Inflammatory macrophage treated with lipopolysaccharide for 4 hours (primary cell): ENCODE data around the gene DROSHA.

Experiments
- DNase-seq: peaks from one replicate; pipeline ENCODE4 v3.0.0-alpha.2; 2020

Gene DROSHA

DNA sequence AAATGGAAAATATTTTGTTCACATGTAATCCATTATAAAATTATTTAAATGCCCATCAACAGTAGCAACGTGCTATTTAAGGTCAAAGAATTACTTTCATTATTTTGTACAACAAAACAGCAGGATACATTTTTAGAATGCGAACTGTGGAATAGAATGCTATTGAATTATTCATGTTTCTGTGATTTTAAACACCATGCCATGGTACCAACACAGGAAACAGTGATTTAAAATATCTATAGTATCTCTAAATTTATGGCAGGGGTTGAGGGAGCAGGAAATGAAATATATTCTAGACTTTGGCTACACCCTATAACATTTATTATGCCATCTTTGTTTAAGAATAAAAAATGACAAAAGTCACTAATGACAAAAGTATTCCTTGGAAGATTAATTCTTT lies 62.4 kb downstream of the DROSHA start:
- DNase-seq, result no peak

DNA sequence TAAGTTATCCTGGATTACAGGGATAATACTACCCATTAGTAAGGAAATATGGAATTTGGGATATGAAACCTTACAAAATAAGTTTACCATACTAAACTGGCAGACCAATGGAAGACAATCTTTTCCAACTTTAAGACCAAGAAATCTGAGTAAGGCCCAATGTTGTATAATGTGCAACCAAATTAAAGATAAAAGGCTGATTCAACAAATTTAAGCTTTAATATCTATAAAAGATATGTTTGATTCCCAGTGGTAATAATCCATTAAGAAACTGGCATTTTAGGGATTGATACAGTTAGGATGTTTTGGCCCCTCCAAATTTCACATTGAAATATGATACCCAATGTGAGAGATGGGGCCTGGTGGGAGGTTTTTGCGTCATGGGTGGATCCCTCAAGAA lies 66.6 kb downstream of the DROSHA start:
- no peak for DNase-seq

DNA sequence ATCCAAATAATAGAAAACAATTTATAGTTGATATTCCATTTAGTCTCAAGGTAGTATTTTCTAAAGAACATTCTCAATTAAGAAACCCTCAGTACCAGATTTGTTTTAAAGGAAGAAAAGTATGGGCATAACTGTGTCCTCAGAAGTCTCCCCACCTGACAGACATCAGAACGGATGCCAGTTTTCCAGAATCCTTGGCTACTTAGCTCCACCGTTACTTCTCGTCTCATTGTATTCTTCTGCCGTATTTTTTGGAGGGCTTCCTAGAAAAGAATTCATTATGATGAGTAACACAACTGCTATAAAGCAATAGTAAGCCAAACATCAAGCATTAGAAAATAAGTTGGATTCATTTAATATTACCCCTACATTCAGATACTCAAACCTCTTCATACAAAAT lies 67.8 kb downstream of the DROSHA start:
- no peak for DNase-seq

DNA sequence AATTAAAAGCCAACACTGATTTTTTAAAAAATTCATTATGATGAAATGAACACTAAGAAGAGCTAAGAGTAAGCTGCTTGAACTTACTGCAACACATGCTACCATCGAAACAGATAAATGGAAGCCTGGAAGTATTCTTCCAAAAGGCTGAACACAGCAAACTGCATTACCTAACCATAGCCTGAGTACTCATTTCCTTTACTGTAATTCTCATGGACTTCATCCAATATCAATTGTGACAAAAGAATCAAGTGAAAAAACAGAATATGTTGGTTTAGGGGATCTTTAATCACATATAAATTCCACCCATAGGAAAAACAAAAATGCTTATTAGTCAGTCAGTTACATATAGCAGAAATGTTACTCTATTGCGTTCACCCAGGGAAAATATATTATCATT lies 68.5 kb downstream of the DROSHA start:
- no peak for DNase-seq

DNA sequence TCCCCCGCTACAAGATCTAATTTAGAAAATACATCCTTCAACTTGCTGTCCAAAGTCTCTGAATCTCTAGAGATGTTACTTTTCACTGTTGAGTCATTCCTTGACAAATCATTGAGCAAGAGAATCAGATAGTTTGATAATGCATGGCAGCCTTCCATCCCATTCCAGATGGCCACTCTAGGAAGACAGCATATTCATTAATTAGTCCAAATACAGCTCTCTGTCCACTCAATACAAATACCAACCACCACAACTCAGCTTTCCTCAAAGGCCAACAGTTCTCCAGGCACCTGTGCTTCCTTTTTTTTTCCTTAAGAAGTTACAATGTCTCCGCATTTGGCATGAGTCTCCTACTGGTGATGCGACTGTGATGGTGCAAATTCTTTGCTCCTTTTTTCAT lies 72.3 kb downstream of the DROSHA start:
- DNase-seq, result no peak

GRCh38 chr5:31455172-31455571 lies 76.7 kb downstream of the DROSHA start:
- DNase-seq, result no peak

DNA sequence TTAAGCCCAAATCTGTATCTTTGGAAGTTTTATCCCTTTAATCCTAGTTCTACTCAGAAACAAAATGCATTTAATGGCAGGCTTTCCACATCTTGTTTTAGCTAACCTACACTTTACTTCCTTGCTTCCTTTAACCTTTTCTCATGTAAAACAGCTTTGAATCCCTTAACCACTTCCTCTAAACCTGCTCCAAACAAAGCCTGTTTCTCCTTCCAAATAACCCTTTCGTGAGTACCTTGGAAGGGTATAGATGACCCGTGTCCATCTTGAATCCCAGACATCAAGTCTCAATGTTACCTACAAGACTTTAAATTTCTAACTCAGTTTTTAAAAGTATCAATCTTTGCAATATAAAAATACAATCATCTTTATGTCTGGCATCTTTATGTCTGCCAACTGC lies 78.4 kb downstream of the DROSHA start:
- DNase-seq, result no peak

DNA sequence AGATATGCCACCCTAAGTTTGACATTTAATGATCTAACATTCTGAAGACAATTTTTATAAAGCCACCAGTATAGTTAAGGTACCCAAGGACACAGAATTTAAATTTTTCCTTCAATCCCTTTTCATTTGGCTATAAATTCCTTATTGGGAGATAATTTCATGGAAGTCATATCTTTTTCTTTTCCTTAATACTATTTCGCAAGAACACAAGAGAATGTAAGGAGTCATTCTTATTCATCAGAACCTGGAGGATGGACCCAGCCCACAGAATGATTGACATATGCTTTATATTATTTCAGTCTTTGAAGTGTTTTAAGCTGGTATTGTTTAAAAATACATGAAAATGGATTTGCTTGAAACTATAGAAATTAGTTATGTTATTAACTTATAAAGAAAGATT lies 79.6 kb downstream of the DROSHA start:
- no peak for DNase-seq

- no peak for DNase-seq
These were observed 81.9 kb downstream of the DROSHA start for GRCh38 chr5:31449962-31450361.

DNA sequence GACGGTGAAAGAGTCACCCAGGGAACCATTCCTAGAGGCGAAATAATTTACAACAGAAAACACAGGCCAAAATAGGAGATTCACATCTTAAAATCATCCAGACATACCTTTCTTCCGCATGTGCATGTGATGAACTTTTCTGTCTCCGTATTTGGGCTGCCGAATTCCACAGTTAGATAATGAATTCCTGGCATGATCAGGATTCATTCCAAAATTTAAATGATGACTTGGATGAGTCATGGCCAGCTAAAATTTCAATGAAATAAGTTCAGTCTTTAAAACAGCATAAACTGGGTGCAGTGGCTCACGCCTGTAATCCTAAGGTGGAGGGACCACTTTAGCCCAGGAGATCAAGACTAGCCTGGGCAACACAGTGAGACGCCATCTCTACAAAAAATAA lies 82.7 kb downstream of the DROSHA start:
- no peak for DNase-seq

- DNase-seq, result no peak
These were observed 86.8 kb downstream of the DROSHA start for GRCh38 chr5:31445041-31445600.

GRCh38 chr5:31443572-31443971 lies 88.3 kb downstream of the DROSHA start:
- DNase-seq, result no peak

- no peak for DNase-seq
These were observed 89.7 kb downstream of the DROSHA start for GRCh38 chr5:31442058-31442745.

DNA sequence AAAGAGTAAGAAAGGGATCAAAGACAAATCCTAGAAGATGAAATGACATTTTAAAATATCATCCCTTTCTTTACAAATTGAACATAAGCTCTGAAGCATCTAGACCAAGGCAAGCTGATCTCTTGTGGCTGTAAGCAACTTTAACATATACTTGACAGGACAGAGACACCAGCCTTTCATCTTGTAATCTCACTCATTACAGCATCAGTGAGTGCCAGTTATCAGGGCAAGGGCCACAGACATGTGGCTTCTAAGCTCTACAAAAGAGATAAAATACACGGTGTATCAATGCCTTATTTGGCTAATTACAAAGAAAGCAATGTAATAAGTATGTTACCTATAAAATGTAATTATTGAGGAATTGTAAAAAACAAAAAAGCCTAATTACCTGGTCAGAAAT lies 95.0 kb downstream of the DROSHA start:
- DNase-seq, result no peak

DNA sequence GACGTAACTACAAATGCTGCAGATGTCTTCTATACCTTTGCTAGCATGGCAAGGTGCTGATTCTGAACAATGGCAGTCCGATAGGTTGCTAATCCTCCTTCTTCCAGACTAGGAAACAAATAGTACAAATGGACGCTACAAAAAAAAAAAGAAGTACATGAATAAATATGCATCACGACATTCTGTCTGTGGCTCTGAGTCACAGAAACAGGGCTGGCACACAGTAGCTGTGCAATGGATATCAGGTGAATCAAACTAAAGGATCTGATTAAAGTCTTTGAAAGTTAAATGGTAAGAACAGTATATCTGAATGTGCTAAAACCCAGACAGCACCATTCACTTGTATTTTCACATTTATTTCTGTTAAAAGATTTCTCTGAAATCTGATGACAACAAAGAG lies 96.2 kb downstream of the DROSHA start:
- DNase-seq, result no peak

DNA sequence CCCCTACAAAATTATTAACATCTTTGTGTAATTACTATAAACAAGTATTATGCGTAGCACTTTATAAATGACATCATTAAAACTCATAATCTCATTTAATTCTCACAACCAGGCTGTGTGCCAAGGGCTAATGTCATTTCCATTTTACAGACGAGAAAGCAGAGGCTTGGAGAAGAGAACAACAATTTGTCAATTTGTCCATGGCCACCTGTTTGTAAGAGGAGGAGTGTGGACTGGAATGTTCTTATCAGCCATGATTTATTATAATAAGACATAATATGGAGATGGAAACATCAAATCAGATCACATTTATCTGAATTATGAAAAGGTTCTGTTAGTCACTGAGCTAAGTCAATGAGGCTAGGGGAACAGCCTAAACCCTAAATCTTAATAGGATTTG lies 97.0 kb downstream of the DROSHA start:
- no peak for DNase-seq

DNA sequence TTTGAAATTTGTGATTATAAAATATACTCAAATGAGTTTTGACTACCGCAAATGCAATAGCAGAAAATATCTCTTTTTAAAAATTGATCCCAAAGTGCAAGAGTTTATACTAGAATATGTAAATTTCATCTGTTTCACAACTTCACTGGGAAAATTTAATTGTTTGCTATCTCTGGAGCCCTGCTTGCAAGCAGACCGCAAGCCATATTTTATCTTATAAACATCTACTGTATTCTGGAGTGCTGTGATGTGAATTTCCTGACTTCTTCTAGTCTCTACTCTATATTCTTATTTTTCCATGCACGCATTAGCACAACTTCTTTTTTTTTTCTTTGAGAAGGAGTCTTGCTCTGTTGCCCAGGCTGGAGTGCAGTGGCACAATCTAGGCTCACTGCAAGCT lies 98.7 kb downstream of the DROSHA start:
- DNase-seq, result no peak

DNA sequence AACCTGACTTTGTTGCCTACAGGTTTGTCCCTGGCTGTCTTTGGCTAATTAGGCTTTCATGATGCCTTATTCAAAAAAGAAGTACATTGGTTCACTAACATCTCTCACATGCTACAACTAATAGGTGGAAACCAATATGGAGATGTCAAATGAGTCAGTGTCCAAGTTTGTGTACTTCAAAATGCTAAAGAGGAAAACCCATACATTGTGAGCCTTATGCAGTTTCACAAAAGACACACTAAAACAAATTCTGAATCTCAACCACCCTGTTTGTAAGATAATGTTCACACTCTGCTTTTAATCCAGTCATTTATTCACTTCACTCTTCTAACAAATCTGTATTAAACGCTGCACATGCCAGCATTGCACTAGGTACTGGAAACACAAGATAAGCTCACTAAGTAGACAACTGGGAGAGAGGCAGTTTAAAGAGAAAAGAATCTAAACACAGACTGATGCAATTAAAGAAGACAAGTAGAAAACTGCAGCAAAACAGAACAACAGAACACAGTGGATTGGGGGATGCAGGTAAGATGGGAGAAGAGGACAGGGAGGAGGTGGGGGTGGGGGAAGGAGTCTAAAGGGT lies 104.1 kb downstream of the DROSHA start:
- no peak for DNase-seq

GRCh38 chr5:31427013-31427723 lies 104.7 kb downstream of the DROSHA start:
- no peak for DNase-seq

DNA sequence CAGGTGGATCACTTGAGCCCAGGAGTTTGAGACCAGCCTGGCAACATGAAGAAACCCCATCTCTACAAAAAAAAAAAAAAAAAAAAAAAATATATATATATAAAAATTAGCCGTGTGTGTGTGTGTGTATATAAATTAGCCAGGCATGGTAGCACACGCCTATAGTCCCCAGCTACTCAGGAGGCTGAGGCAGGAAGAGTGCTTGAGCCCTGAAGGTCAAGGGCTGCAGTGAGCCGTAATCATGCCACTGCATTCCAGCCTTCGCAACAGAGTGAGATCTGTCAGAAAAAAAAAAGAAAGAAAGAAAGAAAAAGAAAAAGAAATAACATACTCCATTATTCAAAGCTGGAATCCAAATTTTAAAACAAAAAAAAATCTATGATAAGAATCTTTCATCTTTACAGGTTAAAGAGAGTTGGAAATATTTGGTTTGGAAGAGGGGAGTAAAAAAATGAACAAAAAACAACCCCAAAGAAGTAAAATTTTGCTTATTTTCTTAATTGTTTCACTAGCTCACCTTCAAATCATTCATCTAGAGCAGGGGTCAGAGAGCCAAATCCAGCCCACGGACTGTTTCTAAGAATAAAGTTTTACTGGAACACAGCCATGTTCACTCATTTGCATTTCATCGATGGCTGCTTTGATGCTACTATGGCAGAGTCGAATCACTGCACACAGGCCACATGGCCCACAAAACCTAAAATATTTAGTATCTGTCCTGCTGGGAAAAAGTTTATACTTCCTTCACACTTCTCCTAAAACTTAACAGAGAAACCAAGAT lies 109.9 kb downstream of the DROSHA start:
- no peak for DNase-seq

- DNase-seq, result peak; percentile 74
These were observed 114.4 kb downstream of the DROSHA start for GRCh38 chr5:31417512-31417911.

GRCh38 chr5:31416547-31416946 lies 115.3 kb downstream of the DROSHA start:
- no peak for DNase-seq

DNA sequence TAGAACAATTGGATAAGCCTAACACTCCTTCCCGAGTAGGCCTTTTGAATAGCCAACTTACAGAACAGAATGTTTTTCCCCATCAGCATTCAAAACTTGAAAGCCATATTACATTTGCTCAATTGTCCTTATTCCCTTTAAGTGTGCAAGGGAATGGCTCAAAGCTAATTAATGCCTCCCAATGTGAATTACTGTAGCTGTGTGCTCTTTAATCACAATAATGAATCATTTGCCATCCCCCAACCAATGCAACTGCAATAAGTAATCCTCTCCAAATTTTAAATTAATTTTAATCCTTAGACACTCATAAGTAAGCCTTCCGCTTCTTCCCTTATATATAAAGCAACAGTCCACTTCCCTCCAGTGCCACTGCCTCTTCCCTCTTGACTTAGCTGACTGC lies 115.9 kb downstream of the DROSHA start:
- DNase-seq, result no peak
